ENCODE results near the gene MACROD1.

Gene MACROD1

GRCh38 chr11:64138398-64138797 lies 27.5 kb downstream of the MACROD1 start:
- ChIA-PET POLR2A (no interaction called here), CTCF (interaction anchor here (1.4 to 5.6 kb wide), 3 partner anchors 11 to 301 kb away, joined by 3 to 44 read pairs (median 15); no protein-coding TSS in a partner anchor)
- no peak for TF ChIP-seq CTCF (IDR thresholded peaks at IDR 0.05; ENCODE audit: insufficient read depth, low read length, missing control alignments)
- H3K4me3 ChIP-seq (ENCODE audit: low read depth, low read length): no peak overlapping the region
- no peak for DNase-seq (ENCODE audit: low read depth, low spot score)

GRCh38 chr11:64136765-64137441 lies 29.0 kb downstream of the MACROD1 start:
- no peak overlapping the region for H3K4me3 ChIP-seq (ENCODE audit: low read depth, low read length)
- TF ChIP-seq CTCF (IDR thresholded peaks at IDR 0.05; ENCODE audit: insufficient read depth, low read length, missing control alignments): no peak
- ChIA-PET POLR2A (interaction anchor here (1.1 kb wide), 1 partner anchor 44 kb away, joined by 3 read pairs; no protein-coding TSS in a partner anchor), CTCF (interaction anchor here (0.8 to 6.6 kb wide), 7 partner anchors 9 to 299 kb away, joined by 3 to 67 read pairs (median 3); no protein-coding TSS in a partner anchor)
- DNase-seq (ENCODE audit: low read depth, low spot score): no peak

- H3K4me3 ChIP-seq (ENCODE audit: low read depth, low read length): no peak overlapping the region
- CTCF ChIA-PET: interaction anchor here (0.8 to 6.6 kb wide), 4 partner anchors 11 to 136 kb away, joined by 3 to 67 read pairs (median 11); no protein-coding TSS in a partner anchor
- DNase-seq (ENCODE audit: low read depth, low spot score): no peak
- TF ChIP-seq CTCF (IDR thresholded peaks at IDR 0.05; ENCODE audit: insufficient read depth, low read length, missing control alignments): no peak
- POLR2A ChIA-PET: no interaction called here
Measured at GRCh38 chr11:64135711-64136110, 30.2 kb downstream of the MACROD1 start.

- ChIA-PET POLR2A (no interaction called here), CTCF (interaction anchor here (1.2 to 6.6 kb wide), 3 partner anchors 12 to 134 kb away, joined by 7 to 67 read pairs (median 27); no protein-coding TSS in a partner anchor)
- TF ChIP-seq CTCF (IDR thresholded peaks at IDR 0.05; ENCODE audit: insufficient read depth, low read length, missing control alignments): no peak
- DNase-seq (ENCODE audit: low read depth, low spot score): no peak
- no peak overlapping the region for H3K4me3 ChIP-seq (ENCODE audit: low read depth, low read length)
Measured at GRCh38 chr11:64134963-64135362, 30.9 kb downstream of the MACROD1 start.

GRCh38 chr11:64132982-64133705 lies 32.8 kb downstream of the MACROD1 start:
- POLR2A ChIA-PET: no interaction called here
- CTCF ChIA-PET: interaction anchor here (1.4 to 6.6 kb wide), 6 partner anchors 10 to 296 kb away, joined by 3 to 67 read pairs (median 8); no protein-coding TSS in a partner anchor
- no peak for TF ChIP-seq CTCF (IDR thresholded peaks at IDR 0.05; ENCODE audit: insufficient read depth, low read length, missing control alignments)

GRCh38 chr11:64132191-64132771 lies 33.6 kb downstream of the MACROD1 start:
- no peak overlapping the region for H3K4me3 ChIP-seq (ENCODE audit: low read depth, low read length)
- DNase-seq (ENCODE audit: low read depth, low spot score): no peak
- ChIA-PET CTCF (interaction anchor here (1.3 to 6.6 kb wide), 5 partner anchors 10 to 131 kb away, joined by 4 to 67 read pairs (median 9); no protein-coding TSS in a partner anchor), POLR2A (no interaction called here)
- no peak for TF ChIP-seq CTCF (IDR thresholded peaks at IDR 0.05; ENCODE audit: insufficient read depth, low read length, missing control alignments)

More at GRCh38 chr11:64132982-64133705, 32.8 kb downstream of the MACROD1 start:
- H3K4me3 ChIP-seq (ENCODE audit: low read depth, low read length): no peak overlapping the region
- DNase-seq (ENCODE audit: low read depth, low spot score): no peak
